HepG2 (cell line): ENCODE data around the gene TWNK. TPM values are rescaled to one million over a fixed set of nuclear protein-coding genes. Genes with fewer than 3 reads are reported as not detected.

Experiments
- BRCA1 ChIP-seq: sonication (generic); formaldehyde crosslinking; IDR thresholded peaks from 2 replicates; pipeline ENCODE4 v1.4.0; 2020; ENCODE audit warnings: missing genetic modification reagents
- HOXA3 ChIP-seq: sonication (generic); formaldehyde crosslinking; IDR thresholded peaks from 2 replicates; pipeline ENCODE4 v1.5.0; 2020; ENCODE audit warnings: missing genetic modification reagents
- KLF9 ChIP-seq: IDR thresholded peaks from 2 replicates; pipeline ENCODE4 v1.6.1; 2016; ENCODE audit warnings: low read depth
- NFIC ChIP-seq: IDR thresholded peaks from 2 replicates; pipeline ENCODE4 v1.6.1; 2012; ENCODE audit warnings: mild to moderate bottlenecking, low read length, inconsistent platforms
- NR2F2 ChIP-seq: IDR thresholded peaks from 2 replicates; pipeline ENCODE4 v1.6.1; 2012; ENCODE audit warnings: low read depth, inconsistent platforms, borderline replicate concordance
- PHF20 ChIP-seq: sonication (generic); formaldehyde crosslinking; IDR thresholded peaks from 2 replicates; pipeline ENCODE4 v1.5.0; 2020; ENCODE audit warnings: mild to moderate bottlenecking, missing genetic modification reagents
- SP5 ChIP-seq: IDR thresholded peaks from 2 replicates; pipeline ENCODE4 v1.6.1; 2016; ENCODE audit warnings: low read depth, borderline replicate concordance
- ZFP37 ChIP-seq: sonication (generic); formaldehyde crosslinking; IDR thresholded peaks from 2 replicates; pipeline ENCODE4 v1.4.0; 2020; ENCODE audit warnings: missing genetic modification reagents, borderline replicate concordance
- ZMYM3 ChIP-seq: sonication (generic); formaldehyde crosslinking; IDR thresholded peaks from 2 replicates; pipeline ENCODE4 v1.5.1; 2020; ENCODE audit warnings: mild to moderate bottlenecking, missing genetic modification reagents
- ZNF292 ChIP-seq: sonication (generic); formaldehyde crosslinking; IDR thresholded peaks from 2 replicates; pipeline ENCODE4 v1.8.1; 2022; ENCODE audit warnings: mild to moderate bottlenecking, low read depth, missing genetic modification reagents, borderline replicate concordance
- ZNF317 ChIP-seq: sonication (generic); formaldehyde crosslinking; IDR thresholded peaks from 2 replicates; pipeline ENCODE4 v1.5.0; 2020; ENCODE audit warnings: mild to moderate bottlenecking, missing genetic modification reagents
- ZNF678 ChIP-seq: sonication (generic); formaldehyde crosslinking; IDR thresholded peaks from 2 replicates; pipeline ENCODE4 v1.4.0; 2020; ENCODE audit warnings: mild to moderate bottlenecking, missing genetic modification reagents
- polyA plus RNA-seq, 8 experiments: library from polyadenylated mRNA; depleted of rRNA in 3 of 8; stranded (reverse) in 7 of 8; unstranded in 1 of 8; fragments of >200 nt; fragmentation: Illumina TruSeq in 4 of 8; extraction: Trizol in 4 of 8; gene quantifications; 2 replicates each; pipeline versions ENCODE4 v1.2.1 to v1.2.3, GENCODE V29; 2011 to 2016; ENCODE audit warnings: low read depth in 4 of 8, missing spikeins in 1 of 8, mixed read lengths in 1 of 8; ENCODE audit not compliant: insufficient read depth in 1 of 8
- total RNA-seq, 5 experiments: library from RNA; depleted of rRNA; stranded (reverse); fragments of >200 nt; fragmentation: Illumina TruSeq; extraction: Trizol; gene quantifications; 2 replicates each; pipeline ENCODE4 v1.2.3, GENCODE V29; 2016; ENCODE audit warnings: low read depth in 1 of 5
- TF ChIP-seq, protein P1 (sequence below): sonication (generic); formaldehyde crosslinking; IDR thresholded peaks from 2 replicates; pipeline ENCODE4 v1.5.1; 2020; ENCODE audit warnings: missing genetic modification reagents, mild to moderate bottlenecking, borderline replicate concordance
- TF ChIP-seq, protein P2 (sequence below): sonication (generic); formaldehyde crosslinking; IDR thresholded peaks from 2 replicates; pipeline ENCODE4 v1.5.1; 2020; ENCODE audit warnings: mild to moderate bottlenecking, missing genetic modification reagents
- TF ChIP-seq, protein P3 (sequence below): sonication (generic); formaldehyde crosslinking; IDR thresholded peaks from 2 replicates; pipeline ENCODE4 v1.4.0; 2020; ENCODE audit warnings: missing genetic modification reagents
- TF ChIP-seq, protein P4 (sequence below): sonication (generic); formaldehyde crosslinking; conservative IDR thresholded peaks from 2 replicates; pipeline ENCODE4 v1.4.0; 2020; ENCODE audit warnings: mild to moderate bottlenecking, missing genetic modification reagents, moderate library complexity

Gene TWNK
- total and polyA plus RNA-seq, 2 of the 13 experiments (the other 11 are each of a cell fraction or from before 2014, with no cell fraction given) = 10.7 to 16.5 TPM

DNA sequence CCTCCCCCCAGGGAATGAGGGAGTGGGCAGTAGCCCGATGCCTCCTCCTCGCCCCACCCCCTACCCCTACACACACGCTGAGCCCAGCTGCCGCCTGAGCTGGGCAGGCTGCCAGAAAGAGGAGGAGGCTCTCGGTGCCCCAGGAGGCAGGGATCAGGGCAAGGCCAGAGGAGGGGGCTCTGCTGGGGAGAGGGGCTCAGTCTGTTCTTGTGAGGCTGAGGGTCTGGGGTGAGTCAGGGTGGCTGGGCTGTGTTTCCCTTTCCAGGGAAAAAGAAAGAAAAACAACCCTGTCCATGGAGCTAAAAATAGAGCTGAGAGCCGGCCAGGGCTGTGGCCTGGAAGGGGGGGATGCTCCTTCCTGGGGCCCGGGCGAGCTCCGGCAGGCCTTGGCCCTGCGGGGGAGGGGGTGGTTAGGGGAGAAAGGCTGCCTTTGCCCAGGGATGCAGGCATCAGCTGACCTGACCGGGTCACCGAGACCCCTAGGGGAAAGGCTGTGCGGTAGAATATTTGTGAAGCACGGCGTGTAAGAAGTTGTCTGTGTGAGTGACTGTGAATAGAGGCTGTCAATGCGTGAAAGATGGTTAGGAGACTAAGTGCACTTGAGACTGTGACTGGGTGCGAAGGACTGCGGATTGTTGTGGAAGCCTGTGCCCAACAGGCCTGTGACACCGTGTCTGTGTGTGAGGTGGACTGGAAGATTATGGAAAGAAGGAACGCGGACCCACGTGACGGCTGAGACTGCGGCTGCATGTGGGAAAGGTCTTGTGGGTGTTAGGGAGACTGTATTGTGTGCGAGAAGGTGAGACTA is 11.0 kb downstream of the TWNK start (continued):
- TF ChIP-seq, protein P1, sequence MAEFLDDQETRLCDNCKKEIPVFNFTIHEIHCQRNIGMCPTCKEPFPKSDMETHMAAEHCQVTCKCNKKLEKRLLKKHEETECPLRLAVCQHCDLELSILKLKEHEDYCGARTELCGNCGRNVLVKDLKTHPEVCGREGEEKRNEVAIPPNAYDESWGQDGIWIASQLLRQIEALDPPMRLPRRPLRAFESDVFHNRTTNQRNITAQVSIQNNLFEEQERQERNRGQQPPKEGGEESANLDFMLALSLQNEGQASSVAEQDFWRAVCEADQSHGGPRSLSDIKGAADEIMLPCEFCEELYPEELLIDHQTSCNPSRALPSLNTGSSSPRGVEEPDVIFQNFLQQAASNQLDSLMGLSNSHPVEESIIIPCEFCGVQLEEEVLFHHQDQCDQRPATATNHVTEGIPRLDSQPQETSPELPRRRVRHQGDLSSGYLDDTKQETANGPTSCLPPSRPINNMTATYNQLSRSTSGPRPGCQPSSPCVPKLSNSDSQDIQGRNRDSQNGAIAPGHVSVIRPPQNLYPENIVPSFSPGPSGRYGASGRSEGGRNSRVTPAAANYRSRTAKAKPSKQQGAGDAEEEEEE (CRISPR knock-in tag) = no peak
- TF ChIP-seq ZNF292 (CRISPR knock-in tag) (no peak), BRCA1 (CRISPR knock-in tag) (0 out of 2 replicates have a peak, but pooled peaks have one; percentile 53), KLF9 (CRISPR knock-in tag) (0 out of 2 replicates have a peak, but pooled peaks have one; percentile 21), SP5 (CRISPR knock-in tag) (peak; percentile 66), HOXA3 (no peak; the same call in 1 of the 2 replicates), ZMYM3 (CRISPR knock-in tag) (no peak), NR2F2 (no peak; the same call in 1 of the 2 replicates), PHF20 (CRISPR knock-in tag) (peak; percentile 7; the same call in 1 of the 2 replicates), NFIC (peak; percentile 48; the same call in 1 of the 2 replicates), ZNF678 (no peak), ZNF317 (peak; percentile 39; the same call in 1 of the 2 replicates), ZFP37 (CRISPR knock-in tag) (no peak)
- TF ChIP-seq, protein P2, sequence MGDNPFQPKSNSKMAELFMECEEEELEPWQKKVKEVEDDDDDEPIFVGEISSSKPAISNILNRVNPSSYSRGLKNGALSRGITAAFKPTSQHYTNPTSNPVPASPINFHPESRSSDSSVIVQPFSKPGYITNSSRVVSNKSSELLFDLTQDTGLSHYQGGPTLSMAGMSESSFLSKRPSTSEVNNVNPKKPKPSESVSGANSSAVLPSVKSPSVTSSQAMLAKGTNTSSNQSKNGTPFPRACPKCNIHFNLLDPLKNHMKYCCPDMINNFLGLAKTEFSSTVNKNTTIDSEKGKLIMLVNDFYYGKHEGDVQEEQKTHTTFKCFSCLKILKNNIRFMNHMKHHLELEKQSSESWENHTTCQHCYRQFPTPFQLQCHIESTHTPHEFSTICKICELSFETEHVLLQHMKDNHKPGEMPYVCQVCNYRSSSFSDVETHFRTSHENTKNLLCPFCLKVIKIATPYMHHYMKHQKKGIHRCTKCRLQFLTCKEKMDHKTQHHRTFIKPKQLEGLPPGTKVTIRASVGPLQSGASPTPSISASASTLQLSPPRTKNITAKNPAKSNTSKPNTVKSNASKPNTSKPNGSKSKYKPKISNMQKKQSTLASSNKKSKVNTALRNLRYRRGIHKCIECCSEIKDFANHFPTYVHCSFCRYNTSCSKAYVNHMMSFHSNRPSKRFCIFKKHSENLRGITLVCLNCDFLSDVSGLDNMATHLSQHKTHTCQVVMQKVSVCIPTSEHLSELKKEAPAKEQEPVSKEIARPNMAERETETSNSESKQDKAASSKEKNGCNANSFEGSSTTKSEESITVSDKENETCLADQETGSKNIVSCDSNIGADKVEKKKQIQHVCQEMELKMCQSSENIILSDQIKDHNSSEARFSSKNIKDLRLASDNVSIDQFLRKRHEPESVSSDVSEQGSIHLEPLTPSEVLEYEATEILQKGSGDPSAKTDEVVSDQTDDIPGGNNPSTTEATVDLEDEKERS (CRISPR knock-in tag) = peak; percentile 23; the same call in 1 of the 2 replicates
- TF ChIP-seq, protein P3, sequence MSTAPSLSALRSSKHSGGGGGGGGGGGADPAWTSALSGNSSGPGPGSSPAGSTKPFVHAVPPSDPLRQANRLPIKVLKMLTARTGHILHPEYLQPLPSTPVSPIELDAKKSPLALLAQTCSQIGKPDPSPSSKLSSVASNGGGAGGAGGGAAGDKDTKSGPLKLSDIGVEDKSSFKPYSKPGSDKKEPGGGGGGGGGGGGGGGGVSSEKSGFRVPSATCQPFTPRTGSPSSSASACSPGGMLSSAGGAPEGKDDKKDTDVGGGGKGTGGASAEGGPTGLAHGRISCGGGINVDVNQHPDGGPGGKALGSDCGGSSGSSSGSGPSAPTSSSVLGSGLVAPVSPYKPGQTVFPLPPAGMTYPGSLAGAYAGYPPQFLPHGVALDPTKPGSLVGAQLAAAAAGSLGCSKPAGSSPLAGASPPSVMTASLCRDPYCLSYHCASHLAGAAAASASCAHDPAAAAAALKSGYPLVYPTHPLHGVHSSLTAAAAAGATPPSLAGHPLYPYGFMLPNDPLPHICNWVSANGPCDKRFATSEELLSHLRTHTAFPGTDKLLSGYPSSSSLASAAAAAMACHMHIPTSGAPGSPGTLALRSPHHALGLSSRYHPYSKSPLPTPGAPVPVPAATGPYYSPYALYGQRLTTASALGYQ (CRISPR knock-in tag) = 0 out of 2 replicates have a peak, but pooled peaks have one; percentile 2
- TF ChIP-seq, protein P4, sequence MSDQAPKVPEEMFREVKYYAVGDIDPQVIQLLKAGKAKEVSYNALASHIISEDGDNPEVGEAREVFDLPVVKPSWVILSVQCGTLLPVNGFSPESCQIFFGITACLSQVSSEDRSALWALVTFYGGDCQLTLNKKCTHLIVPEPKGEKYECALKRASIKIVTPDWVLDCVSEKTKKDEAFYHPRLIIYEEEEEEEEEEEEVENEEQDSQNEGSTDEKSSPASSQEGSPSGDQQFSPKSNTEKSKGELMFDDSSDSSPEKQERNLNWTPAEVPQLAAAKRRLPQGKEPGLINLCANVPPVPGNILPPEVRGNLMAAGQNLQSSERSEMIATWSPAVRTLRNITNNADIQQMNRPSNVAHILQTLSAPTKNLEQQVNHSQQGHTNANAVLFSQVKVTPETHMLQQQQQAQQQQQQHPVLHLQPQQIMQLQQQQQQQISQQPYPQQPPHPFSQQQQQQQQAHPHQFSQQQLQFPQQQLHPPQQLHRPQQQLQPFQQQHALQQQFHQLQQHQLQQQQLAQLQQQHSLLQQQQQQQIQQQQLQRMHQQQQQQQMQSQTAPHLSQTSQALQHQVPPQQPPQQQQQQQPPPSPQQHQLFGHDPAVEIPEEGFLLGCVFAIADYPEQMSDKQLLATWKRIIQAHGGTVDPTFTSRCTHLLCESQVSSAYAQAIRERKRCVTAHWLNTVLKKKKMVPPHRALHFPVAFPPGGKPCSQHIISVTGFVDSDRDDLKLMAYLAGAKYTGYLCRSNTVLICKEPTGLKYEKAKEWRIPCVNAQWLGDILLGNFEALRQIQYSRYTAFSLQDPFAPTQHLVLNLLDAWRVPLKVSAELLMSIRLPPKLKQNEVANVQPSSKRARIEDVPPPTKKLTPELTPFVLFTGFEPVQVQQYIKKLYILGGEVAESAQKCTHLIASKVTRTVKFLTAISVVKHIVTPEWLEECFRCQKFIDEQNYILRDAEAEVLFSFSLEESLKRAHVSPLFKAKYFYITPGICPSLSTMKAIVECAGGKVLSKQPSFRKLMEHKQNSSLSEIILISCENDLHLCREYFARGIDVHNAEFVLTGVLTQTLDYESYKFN (CRISPR knock-in tag) = peak; percentile 26
